ENCODE measurements around the gene CRHR2.

Gene CRHR2

DNA sequence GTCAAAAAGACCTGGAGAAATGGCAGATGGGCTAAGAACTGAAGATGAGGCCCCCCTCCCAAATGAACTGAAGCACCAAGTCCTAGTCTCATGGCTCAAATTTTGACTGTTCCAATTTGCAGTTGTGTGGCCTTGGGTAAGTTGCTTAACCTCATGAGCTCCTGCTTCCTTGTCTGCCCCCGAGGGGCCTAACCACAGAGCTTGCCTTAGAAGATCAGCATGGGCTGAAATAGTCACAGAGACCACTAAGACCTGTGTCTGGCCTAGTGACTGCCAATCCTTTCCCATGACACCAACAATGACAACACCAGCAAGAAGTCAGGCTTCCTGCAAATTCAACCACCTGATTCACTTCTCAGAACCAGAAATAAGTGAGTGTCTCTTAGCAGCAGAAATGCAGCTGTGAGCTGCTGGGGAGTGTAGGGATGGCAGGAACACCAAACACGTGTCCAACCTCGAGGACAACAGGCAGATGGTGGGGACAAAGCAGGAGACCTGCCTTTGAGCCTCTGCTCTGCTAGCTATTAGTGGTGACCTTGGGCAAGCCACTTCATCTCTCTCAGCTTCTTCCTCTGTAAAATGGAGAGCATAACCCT lies 23.7 kb downstream of the CRHR2 start:
- no peaks in the 10 kb centered on the region for H4K20me1 ChIP-seq (ENCODE audit: insufficient read depth, low read length)
- no peaks in the 10 kb centered on the region for H3K36me3 ChIP-seq (ENCODE audit: insufficient read depth, low read length)
- no peaks in the 10 kb centered on the region for H3K9me3 ChIP-seq (ENCODE audit: low read length)
- H3K4me1 ChIP-seq (ENCODE audit: insufficient read depth, low read length, severe bottlenecking) = no peaks in the 10 kb centered on the region
- no peak overlapping the region for H3K4me2 ChIP-seq (ENCODE audit: low read length)
- H3K27ac ChIP-seq (ENCODE audit: low read depth, low read length, poor library complexity, severe bottlenecking) = no peak overlapping the region
- H3K79me2 ChIP-seq (ENCODE audit: insufficient read depth, low read length) = no peaks in the 10 kb centered on the region
- no peak overlapping the region for H2AFZ ChIP-seq (ENCODE audit: low read length)
- H3K27me3 ChIP-seq (ENCODE audit: insufficient read depth, low read length) = no peaks in the 10 kb centered on the region; the same call in 1 of the 2 replicates
- no peaks in the 10 kb centered on the region for H3K9me2 ChIP-seq (ENCODE audit: low read depth, low read length)
- no peak overlapping the region for H3K4me3 ChIP-seq (ENCODE audit: low read depth, low read length, poor library complexity, severe bottlenecking)
- no peak overlapping the region for H3K9ac ChIP-seq (ENCODE audit: low read length)
- H3F3A ChIP-seq (ENCODE audit: insufficient read depth, low read length) = no peaks in the 10 kb centered on the region
- TF ChIP-seq, protein P1, sequence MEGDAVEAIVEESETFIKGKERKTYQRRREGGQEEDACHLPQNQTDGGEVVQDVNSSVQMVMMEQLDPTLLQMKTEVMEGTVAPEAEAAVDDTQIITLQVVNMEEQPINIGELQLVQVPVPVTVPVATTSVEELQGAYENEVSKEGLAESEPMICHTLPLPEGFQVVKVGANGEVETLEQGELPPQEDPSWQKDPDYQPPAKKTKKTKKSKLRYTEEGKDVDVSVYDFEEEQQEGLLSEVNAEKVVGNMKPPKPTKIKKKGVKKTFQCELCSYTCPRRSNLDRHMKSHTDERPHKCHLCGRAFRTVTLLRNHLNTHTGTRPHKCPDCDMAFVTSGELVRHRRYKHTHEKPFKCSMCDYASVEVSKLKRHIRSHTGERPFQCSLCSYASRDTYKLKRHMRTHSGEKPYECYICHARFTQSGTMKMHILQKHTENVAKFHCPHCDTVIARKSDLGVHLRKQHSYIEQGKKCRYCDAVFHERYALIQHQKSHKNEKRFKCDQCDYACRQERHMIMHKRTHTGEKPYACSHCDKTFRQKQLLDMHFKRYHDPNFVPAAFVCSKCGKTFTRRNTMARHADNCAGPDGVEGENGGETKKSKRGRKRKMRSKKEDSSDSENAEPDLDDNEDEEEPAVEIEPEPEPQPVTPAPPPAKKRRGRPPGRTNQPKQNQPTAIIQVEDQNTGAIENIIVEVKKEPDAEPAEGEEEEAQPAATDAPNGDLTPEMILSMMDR (IDR thresholded peaks at IDR 0.05; ENCODE audit: low read length) = no peak
- TF ChIP-seq EZH2 (IDR thresholded peaks at IDR 0.05; ENCODE audit: borderline replicate concordance, low read length) = no peak

DNA sequence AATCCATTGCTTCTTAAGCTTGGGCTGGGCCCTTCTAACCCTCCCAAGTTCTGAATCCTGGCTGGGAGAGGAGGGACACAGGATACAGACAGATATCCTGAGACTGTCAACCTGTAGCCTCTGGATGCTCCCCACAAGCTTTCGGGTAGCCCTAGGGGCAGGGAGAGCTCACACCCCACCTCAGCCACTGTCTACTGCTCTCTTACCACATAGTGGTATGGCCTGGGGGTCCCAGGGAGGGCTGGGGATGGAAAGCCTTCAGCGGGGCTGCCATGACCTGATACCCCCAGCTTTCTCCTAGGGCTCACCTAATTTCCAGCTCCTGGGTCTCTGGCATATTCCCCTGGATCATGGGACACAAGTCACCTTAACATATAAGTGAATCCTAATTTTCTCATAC lies 25.1 kb downstream of the CRHR2 start:
- H3K79me2 ChIP-seq (ENCODE audit: insufficient read depth, low read length) = no peaks in the 10 kb centered on the region
- no peaks in the 10 kb centered on the region; the same call in 1 of the 2 replicates for H3K27me3 ChIP-seq (ENCODE audit: insufficient read depth, low read length)
- no peak overlapping the region for H3K9ac ChIP-seq (ENCODE audit: low read length)

DNA sequence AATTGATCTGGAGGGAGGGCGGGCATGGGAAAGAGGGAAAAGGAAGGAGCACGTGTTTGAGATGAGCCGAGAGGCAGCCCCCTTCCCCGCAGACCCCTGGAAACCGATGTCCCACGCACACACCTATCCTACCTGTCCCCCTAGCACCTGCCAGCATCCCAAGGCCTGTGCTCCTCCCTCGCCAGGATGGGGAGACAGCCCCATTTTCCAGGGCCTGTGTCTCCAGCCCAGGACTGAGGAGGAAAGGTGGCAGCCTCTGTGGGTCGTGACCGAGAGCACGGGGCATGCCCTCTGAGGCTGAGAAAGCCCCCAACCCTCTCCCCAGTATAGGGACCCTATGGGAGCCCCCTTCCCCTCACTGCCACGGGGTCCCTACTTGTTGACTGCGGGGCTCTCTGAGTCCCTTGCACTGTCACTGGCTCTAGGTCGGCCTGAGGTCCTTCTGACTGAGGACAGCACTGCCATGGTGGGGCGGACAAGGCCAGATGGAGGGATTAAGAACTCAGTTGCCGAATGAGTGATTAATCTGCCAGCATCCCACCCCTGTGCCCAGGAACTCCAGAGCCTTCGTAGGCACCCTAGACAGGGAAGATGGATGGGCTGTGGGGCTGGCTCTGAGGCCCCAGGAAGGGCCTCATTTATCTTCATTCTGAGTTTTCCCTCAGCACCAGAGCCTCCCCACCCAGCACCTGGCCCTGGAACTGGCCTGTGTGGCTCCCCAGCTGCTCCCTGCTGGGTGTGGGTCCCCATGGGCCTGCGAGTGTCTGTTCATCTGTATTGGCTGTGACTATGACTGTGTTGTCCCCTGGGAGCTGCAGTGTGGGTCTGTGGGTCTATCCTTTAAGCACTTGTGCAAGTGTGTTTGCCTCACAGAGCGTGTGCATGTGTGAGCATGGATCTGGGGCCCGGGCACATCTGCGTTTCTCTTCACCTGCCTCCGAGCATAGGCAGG lies 26.0 kb downstream of the CRHR2 start:
- no peak for TF ChIP-seq EZH2 (IDR thresholded peaks at IDR 0.05; ENCODE audit: borderline replicate concordance, low read length)
- TF ChIP-seq, protein P1 (IDR thresholded peaks at IDR 0.05; ENCODE audit: low read length) = no peak
- Histone ChIP-seq H3K36me3 (ENCODE audit: insufficient read depth, low read length) (no peaks in the 10 kb centered on the region), H3K4me1 (ENCODE audit: insufficient read depth, low read length, severe bottlenecking) (no peaks in the 10 kb centered on the region), H2AFZ (ENCODE audit: low read length) (no peak overlapping the region), H3K4me2 (ENCODE audit: low read length) (no peak overlapping the region), H3K9ac (ENCODE audit: low read length) (no peak overlapping the region), H3K4me3 (ENCODE audit: low read depth, low read length, poor library complexity, severe bottlenecking) (no peak overlapping the region), H3K27ac (ENCODE audit: low read depth, low read length, poor library complexity, severe bottlenecking) (no peak overlapping the region), H3K9me3 (ENCODE audit: low read length) (no peaks in the 10 kb centered on the region), H3F3A (ENCODE audit: insufficient read depth, low read length) (no peaks in the 10 kb centered on the region), H3K27me3 (ENCODE audit: insufficient read depth, low read length) (no peaks in the 10 kb centered on the region; the same call in 1 of the 2 replicates), H3K79me2 (ENCODE audit: insufficient read depth, low read length) (no peaks in the 10 kb centered on the region), H4K20me1 (ENCODE audit: insufficient read depth, low read length) (no peaks in the 10 kb centered on the region), H3K9me2 (ENCODE audit: low read depth, low read length) (no peaks in the 10 kb centered on the region)

More for the DNA sequence above, 25.1 kb downstream of the CRHR2 start:
- Histone ChIP-seq H3K9me2 (ENCODE audit: low read depth, low read length) (no peaks in the 10 kb centered on the region), H3K36me3 (ENCODE audit: insufficient read depth, low read length) (no peaks in the 10 kb centered on the region), H4K20me1 (ENCODE audit: insufficient read depth, low read length) (no peaks in the 10 kb centered on the region), H3K9me3 (ENCODE audit: low read length) (no peaks in the 10 kb centered on the region), H3K4me2 (ENCODE audit: low read length) (no peak overlapping the region), H3K4me1 (ENCODE audit: insufficient read depth, low read length, severe bottlenecking) (no peaks in the 10 kb centered on the region), H2AFZ (ENCODE audit: low read length) (no peak overlapping the region), H3K27ac (ENCODE audit: low read depth, low read length, poor library complexity, severe bottlenecking) (no peak overlapping the region), H3K4me3 (ENCODE audit: low read depth, low read length, poor library complexity, severe bottlenecking) (no peak overlapping the region), H3F3A (ENCODE audit: insufficient read depth, low read length) (no peaks in the 10 kb centered on the region)
- TF ChIP-seq EZH2 (IDR thresholded peaks at IDR 0.05; ENCODE audit: borderline replicate concordance, low read length) = no peak
- TF ChIP-seq, protein P1 (IDR thresholded peaks at IDR 0.05; ENCODE audit: low read length) = no peak
